GM12874 (cell line): ENCODE measurements around the gene C5AR2.
A peak's percentile ranks its signal among the peaks of the same experiment; 100 is the strongest.

Source experiments
- TF ChIP-seq, protein P1 (sequence below): IDR thresholded peaks from 2 replicates; pipeline ENCODE4 v1.5.1; 2011; ENCODE audit warnings: low read depth, mild to moderate bottlenecking, control low read depth, low read length, moderate library complexity; ENCODE audit not compliant: insufficient read depth

Gene C5AR2

DNA sequence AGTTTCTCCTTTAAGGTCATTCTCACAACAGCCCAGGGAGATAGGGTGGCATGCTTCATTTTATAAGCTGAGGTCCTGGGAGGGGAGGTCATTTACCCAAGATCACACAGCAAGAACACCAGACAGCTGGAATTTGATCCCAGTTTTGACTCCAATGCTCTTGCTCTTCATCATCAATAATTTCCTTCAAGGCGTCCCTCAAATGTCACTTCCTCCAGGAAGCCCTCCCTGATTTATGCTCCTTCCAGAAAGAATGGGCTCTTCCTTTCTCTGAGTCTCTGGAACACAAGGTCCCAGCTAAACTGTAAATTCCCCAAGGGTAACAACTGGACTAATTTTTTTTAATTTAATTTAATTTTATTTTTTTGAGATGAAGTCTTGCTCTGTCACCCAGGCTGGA is 12.4 kb downstream of the C5AR2 start:
- TF ChIP-seq, protein P1, sequence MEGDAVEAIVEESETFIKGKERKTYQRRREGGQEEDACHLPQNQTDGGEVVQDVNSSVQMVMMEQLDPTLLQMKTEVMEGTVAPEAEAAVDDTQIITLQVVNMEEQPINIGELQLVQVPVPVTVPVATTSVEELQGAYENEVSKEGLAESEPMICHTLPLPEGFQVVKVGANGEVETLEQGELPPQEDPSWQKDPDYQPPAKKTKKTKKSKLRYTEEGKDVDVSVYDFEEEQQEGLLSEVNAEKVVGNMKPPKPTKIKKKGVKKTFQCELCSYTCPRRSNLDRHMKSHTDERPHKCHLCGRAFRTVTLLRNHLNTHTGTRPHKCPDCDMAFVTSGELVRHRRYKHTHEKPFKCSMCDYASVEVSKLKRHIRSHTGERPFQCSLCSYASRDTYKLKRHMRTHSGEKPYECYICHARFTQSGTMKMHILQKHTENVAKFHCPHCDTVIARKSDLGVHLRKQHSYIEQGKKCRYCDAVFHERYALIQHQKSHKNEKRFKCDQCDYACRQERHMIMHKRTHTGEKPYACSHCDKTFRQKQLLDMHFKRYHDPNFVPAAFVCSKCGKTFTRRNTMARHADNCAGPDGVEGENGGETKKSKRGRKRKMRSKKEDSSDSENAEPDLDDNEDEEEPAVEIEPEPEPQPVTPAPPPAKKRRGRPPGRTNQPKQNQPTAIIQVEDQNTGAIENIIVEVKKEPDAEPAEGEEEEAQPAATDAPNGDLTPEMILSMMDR: no peak

GRCh38 chr19:47348819-47349795 is 17.1 kb downstream of the C5AR2 start, which contains the start of gene DHX34:
Gene DHX34 (plus strand): TSS chr19:47349315. CDS start chr19:47353031, 3,716 bp downstream.
- TF ChIP-seq, protein P1: peak; percentile 98

- TF ChIP-seq, protein P1: no peak
These were observed 18.7 kb downstream of the C5AR2 start for GRCh38 chr19:47350630-47351029.

GRCh38 chr19:47351548-47351947 is 19.6 kb downstream of the C5AR2 start:
- TF ChIP-seq, protein P1: no peak

GRCh38 chr19:47352095-47352494 is 20.1 kb downstream of the C5AR2 start:
- TF ChIP-seq, protein P1: no peak

DNA sequence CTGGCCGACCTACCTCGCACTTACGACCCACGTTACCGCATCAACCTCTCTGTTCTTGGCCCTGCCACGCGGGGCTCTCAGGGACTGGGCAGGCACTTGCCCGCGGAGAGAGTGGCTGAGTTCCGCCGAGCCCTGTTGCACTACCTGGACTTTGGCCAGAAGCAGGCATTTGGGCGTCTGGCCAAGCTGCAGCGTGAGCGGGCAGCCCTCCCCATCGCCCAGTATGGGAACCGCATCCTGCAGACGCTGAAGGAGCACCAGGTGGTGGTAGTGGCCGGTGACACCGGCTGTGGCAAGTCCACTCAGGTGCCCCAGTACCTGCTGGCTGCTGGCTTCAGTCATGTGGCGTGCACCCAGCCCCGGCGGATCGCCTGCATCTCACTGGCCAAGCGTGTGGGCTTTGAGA is 21.3 kb downstream of the C5AR2 start:
- TF ChIP-seq, protein P1: no peak

DNA sequence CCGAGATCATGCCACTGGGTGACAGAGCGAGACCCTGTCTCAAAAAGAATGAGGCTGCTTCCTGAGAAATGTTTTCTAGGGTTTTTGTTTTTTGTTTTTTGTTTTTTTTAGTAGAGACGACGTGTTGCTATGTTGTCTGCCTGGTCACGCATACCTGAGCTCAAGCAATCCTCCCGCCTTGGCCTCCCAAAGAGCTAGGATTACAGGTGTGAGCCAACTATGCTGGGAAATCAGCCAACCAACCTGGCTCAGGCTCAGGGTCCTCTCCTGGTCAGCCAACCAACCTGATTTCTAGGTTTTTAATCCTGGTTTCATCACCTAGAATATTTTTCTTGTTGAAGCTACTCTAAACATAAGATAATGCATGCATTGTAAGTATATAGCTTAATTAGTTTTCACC is 24.9 kb downstream of the C5AR2 start:
- TF ChIP-seq, protein P1: no peak
